GM21447 (cell line): ENCODE measurements around the gene CTDP1.

ENCODE experiments used
- ATAC-seq: cut with Tn5 transposase; IDR thresholded peaks from one replicate; pipeline ENCODE4 v1.9.1; 2021; ENCODE audit not compliant: unreplicated experiment

Gene CTDP1

DNA sequence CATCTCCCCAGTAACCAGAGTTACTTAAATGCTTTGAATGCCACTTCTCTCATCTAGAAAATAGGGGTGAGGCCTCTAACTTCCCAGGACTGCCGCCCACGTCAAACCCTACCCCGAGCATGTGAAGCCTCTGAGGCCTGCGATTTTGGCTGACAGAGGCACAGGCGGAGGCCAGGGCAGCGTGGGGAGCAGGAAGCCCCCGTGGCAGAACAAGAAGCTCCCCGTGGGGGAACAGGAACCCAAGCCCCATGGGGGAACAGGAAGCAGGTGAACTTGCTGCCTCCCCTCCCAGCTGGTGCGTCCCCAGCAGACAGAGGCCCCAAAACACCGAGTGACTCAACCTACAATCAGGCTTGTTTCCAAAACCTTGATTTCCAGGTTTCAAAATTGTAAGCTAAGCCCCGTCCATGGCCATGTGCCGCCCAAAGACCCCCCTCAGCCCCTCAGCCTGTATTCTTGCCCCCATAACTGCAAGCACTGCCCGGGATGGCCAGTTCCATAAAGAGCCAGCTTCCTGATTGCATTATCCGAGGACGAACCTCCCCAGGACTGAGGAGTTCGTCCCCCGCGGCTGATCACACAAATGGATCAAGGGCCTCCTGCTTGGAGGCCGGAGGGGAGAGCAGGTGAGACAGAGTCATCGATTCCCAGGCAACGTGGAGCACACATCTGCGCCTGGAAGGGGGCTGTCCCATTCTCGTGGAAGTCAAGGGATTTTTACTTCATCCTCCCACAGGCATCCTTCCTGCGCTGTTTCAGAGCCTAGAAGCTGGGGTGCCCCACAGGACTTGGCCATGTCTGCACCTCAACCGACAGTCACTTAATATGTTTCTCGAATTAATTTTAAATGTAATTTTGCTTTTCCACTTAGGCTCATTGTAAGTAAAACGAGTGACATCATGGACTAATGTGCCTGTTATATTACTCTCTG, 36.3 kb upstream of the CTDP1 start:
- ATAC-seq, result no peak

DNA sequence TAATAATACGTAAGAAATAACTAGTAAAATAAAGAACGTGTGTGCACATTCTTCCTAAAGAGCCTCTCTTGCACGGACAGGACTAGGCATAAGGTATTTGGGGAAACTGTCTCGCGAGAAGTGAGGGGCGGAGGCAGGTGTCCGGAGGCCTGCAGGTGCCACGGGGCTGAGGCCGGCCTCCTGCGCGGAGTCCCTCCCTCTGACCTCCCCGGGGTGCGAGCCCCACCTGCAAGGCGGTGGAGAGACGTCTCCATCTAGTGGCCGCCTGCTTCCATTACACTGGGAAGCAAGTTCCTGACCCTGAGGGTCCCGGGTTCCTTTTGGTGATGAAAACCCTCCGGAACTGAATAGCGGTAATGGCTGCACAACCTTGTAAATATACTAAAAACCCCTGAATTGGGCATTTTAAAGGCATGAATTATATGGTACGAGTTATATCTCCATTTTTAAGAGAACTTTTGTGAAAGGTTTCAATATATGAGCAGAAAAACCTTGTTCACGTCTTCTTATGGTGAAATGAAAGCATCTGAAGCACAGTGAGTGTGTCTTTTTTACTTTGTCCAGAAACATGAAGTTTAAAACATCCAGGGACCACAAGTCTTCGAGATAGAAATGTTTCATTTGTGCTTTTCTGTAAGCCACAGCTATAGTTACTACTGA, 35.5 kb upstream of the CTDP1 start:
- peak; percentile 70 for ATAC-seq

DNA sequence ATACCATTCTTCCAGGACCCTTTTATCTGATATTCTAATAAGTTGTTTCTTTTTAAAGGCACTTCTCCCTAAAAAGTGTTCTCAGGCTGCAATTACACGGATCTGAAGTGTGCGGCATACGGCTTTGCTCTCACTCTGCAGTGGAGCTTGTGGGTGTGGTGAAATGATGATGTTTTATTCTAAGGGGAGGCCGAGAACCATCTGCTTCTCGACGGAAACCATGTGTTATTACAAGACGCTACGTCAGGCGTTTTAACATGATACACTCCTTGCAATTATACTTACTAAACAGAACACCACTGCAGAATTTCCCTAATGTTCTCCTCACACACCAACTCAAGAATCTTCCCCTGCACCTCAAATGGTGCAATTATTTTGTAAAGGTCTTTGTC, 34.9 kb upstream of the CTDP1 start:
- ATAC-seq, result no peak

DNA sequence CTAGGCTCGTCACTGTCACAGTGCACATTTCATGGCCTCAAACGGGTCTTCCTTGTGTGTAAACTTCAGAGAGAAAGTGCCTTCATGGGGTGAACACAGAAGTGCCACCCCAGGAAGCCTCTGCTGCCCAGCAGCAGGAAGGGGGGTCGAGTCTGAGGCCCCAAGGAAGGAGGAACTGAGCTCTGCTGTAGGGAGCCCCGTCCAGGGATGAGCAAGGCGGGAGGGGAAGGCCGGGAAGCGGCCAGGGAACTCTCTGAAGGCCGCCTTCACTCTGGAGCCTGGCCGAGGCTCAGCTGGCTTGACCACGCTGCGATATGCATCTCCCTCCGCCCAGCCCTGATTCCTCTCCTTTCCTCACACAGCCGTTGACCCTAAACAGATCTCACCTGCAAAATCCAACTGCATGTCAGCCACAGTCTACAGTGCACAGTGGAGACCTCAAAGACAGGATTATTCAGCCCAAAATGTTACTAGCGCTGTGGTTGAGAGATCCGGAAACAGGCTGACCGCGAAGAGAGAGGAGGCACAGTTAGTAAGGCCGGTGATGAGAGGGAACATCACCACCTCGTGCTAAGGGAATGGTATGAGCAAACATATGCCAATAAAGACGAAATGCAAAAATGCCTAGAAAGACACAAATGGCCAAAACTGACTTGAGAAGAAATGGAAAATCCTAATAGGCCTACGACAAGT, 34.2 kb upstream of the CTDP1 start:
- ATAC-seq, result no peak

DNA sequence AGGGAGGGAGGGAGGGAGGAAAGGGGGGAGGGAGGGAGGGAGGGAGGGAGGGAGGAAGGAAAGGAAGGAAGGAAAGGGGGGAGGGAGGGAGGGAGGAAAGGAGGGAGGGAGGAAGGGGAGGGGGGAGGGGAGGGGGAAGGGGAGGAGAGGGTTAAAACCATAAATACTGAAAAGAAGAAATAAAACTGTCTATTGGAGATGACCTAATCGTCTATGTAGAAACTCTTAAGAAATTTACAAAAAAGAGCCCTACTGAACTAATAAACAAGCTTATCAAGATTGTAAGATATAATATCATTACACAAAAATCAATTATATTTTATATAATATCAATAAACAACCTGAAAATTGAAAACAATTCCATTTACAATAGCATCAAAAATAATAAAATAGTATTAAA, 32.3 kb upstream of the CTDP1 start:
- ATAC-seq, result no peak

DNA sequence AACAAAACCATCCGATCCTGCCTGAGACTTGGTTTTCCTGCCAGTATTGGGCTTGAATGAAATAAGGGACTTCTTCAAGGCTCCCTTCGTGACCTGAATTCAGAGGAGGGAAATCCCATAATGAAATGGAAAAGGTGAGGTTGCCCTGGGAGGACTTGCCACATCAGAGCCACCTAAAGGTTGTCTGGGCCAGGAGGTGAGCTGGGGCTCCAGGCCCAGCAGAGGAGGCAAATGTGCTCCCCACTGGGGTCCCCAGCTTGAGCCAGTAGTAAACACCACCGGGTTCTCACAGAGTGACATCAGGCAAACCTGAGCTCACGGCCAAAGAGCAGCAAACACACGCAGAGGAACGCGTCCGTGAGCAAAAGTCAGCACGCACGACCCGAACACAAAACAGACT, 28.6 kb upstream of the CTDP1 start:
- ATAC-seq, result no peak

DNA sequence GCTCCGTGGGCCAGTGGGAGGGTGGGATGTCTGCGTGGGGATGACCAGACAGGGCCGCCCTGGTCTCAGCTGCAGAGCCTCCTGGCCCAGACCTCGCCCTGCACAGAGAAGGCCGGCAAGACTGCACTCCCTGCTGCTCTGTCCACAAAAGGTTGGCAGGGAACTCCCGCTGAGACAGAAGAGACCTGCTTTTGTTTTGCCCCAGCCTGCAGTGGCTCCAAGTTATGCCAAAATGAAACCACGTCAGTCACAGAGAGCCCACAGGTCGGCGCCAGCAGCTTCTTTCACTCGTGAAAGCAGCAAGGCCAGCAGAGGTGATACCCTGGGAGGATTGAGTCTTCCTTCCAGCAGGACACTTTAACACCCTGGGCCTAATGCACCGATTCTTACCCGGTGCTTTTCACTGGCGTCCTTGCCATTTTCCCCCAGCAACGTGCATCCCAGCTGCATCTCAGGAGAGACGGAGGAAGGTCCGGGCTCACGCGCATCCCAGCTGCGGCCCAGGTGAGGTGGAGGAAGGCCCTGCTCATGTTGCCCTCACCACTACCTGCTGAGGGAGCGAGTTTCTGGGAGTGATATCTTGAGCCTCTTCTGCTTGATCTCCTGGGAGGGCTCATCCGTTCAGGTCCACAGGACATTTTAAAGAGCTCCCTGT, 22.1 kb upstream of the CTDP1 start:
- no peak for ATAC-seq

DNA sequence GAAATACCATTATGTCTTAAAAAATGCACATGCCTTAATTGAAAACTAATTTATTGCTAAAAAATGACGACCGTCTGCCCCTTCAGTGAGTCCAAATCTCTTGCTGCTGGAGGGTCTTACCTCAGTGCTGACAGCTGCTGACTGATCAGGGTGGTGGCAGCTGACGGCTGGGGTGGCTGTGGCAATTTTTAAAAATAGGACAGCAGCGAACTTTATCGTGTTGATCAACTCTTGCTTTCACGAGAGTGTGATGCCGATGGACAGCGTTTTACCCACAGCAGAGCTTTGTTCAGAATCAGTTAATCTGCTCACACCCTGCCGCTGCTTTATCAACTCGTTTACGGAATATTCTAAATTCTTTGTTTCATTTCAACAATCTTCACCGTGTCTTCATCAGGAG, 21.2 kb upstream of the CTDP1 start:
- no peak for ATAC-seq

DNA sequence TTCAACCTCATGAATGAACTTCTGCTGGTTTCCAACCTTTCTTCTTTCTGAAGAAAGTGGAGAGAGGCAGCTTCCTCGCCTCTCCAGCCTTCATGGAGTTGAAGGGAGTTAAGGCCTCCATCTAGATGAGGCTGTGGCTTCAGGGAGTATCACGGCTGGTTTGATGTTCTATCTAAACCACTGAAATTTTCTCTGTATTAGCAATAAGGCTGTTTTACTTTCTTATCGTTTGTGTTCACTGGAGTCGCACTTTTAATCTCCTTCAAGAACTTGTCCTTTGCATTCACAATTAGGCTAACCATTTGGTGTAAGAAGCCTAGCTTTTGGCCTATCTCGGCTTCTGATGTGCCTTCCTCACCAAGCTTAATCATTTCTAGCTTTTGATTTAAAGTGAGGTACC, 19.9 kb upstream of the CTDP1 start:
- ATAC-seq, result no peak

DNA sequence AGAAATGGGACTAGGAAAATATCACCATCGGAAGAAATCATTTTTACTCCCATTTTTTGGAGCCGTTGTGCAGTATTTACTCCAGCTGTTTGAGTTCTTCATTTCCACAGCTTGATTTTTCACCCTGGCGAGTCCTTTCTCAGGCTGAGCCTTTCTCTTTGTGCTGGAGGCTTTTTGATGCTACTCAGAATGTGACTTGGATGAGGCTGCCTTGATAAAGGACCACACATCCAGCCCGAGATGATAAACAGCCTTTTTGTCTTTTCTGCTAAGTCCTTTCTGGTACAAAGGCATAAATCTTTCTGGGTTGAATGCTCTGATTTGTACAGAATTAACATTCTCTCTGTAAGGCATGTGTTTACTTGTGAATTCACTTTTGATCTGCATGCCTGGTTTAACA, 17.6 kb upstream of the CTDP1 start:
- no peak for ATAC-seq

DNA sequence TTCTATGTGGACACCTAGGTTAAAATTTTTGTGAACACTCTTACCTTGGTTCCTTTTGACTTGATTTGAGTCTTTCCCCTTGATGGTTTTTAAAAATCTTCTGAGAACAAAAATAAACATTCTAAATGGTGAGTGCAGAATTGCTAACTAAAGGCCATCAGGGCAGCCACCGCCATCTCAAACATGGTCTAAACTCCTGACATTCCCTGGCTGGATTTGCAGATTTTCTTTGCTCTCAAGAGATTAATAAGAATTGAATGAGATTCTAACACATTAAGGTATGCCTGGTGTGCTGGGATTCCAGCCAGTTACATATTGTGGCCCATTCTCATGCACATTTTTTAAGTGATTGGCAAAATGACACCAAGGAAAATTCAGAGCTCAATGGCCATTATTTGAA, 17.2 kb upstream of the CTDP1 start:
- ATAC-seq, result no peak

DNA sequence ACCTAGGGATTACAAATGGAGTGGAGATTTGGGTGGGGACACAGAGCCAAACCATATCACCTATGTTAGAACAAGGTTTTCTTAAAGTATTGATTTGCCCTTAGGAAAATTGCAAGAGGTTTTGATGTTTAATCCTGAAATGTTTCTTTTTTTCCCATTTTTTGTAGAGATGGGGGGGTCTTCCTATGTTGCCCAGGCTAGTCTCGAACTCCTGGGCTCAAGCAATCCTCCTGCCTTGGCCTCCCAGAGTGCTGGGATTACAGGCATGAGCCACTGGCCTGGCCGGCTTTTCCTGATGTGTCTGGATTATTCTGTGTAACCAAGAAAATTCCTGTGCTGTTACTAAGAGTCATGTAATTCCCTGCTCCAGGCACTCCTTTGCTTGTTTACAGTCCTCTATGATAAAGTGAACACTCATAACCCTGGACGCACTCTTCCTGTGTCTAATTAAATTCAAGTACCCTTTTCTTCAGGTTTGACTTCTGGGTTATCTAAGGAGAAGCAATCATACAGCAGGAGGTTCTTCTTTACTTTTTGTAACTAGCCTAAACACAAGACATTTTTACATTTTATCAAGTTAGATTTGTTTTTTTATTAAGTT, 15.0 kb upstream of the CTDP1 start:
- ATAC-seq, result no peak

DNA sequence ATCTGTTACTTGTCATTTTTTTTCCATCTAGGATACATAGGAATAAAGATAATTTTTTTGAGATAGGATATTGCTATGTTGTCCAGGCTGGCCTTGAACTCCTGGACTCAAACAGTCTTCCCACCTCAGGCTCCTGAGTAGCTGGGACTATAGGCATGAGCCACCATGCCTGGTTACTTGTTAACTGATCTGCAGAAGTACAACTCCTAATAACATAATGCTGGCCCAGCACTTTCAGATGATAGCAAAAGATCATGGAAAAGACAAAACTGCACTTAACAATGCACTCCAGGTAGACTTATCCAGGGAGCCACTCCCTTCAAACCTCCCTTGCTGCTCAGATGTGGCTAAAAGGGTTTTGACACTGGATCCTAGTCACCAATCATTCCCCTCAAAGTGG, 11.4 kb upstream of the CTDP1 start:
- ATAC-seq, result no peak

DNA sequence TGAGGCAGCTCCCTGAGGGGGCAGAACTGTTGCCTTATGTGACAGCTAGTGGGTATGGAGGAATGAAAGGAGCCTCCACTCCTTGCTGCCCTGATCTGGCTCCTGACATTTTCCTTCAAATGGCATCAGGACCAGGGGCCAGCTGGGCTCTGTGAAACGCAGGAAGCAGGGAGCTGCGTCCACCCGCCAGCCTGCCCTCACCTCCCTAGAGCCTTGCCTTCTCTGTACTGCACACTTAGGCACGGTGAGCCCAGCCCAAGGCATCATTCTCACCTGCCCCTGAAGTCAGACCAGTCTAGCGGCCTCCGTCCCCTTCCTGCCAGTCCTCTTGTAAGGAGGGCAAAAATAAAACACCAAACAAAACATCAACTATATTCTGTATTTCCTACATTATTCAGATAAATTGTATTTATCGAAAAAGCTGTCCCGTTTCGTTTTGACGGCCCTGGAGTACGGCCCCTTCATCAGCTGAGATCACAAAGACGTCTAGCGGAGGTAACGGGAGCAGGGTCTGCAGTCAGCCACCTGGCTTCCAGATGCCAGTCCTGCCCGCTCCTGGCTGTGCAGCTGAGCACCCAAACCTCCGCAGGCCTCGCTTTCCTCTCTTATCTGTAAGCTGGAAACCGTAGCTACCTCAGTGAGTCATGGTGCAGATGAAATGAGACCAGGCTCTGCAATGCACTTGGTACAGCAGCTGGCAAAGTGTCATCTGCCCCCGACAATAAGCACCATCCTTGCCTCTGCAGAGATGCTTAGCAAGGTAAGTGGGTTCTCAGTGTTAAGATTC, 6.9 kb upstream of the CTDP1 start:
- ATAC-seq, result no peak

DNA sequence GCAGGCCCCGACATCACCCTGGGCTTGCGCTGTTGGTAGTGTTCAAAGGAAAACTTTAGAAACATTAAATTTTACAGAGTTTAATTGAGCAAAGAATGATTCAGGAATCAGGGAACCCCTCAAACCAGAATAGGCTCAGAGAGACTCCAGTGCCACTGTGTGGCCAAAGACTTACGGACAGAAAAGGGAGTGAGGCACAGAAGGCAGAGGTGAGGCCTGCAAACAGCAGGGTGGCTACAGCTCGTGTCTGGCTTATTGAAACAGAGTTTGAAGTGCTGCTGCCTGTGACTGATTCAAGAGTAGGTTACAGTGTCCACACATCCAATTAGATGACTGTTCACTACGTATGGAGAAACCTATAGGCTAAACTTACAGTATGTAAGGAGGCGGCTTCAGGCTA, 2.4 kb upstream of the CTDP1 start:
- ATAC-seq, result no peak

DNA sequence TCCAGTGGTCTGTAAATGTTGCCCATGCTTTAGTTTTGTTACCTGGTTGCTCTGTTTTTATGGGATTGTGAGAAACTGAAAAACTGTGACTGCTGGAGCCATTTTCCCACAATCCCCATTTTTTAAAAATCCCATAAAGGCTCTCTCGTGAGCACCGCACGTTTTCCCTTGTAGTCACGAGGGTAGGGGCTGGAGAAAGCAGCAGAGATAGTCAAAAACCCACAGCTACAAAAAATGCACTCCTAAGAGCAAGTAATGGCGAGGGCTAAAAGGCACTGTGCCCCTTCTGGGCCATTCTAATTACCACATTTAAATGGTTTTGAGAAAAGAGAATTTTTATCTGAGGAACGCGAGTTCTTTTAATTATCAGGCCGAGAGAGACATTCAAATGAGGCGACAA, 1.8 kb upstream of the CTDP1 start:
- ATAC-seq, result no peak

DNA sequence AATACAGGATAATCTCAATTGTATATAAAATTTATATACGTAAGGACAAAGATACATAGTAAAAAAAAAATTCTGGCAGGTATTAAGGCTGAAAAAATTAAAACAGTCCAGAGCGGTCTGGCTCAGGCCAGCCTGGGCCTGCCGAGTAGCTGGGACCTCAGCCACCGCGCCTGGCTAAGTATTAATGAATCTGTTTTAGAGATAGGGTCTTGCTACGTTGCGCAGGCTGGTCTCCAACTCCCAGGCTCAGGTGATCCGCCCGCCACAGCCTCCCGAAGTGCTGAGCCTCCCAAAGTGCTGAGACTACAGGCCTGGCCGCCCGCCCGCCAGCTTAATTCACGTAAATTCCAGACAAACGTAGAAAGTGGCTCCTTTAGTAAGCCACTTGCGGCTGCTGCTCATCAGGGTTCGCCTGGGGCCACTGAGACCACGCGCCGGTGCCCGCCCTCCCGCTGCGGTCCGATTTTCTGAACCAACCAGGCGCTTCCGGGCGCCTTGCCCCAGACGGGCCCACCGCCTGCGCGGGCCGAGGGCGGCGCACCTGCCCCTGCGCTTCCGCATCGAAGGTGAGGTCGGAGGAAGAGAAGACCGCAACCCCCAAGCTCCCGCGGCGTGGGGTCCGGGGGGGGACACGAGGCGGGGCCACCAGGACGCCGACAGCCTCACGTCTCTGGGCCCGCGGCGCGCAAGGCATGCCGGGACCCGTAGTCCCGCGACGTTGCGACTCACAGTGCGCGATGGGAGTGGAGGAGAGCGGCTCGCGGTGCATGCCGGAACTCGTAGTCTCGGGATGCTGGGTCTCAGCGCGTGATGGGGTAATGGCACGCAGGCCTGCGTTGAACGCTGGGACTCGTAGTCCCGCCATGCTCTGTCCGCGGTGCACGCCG, 695 bp upstream of the CTDP1 start:
- peak; percentile 89 for ATAC-seq

DNA sequence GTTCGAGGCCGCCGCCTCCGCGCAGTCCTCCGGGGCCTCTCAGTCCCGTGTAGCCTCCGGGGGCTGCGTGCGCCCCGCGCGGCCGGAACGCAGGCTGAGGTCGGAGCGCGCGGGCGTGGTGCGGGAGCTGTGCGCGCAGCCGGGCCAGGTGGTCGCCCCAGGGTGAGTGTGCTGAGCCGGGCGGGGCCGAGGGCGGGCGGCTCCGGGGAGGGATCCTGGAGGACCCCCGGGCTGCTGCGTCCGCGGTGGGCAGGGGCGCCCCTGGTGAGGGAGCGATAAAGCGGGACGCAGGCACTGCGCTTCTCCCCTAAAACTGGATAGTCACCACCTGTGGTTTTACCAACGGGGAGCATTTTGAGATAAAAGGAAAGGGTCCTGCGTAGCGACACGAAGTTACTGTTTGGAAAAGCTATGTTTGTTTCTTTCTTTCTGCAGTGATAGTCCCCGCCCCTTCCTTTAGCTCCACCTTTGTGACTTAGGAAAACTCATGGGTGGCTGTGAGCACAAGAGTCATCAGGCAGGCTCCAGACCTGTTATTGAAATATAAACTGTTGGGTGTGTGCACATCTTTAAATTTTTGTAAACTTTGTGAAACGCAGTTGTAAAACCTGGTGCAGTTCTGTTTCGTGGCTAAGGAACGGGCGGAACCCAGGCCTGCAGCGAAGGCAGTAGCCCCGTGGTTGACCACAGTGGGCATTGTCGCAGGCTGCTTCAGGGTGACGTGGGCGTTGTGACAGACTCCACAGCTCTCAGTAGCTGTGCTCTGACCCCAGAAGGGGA, 687 bp downstream of the CTDP1 start:
- peak; percentile 0 for ATAC-seq
